Type B pancreatic cell (in vitro differentiated cells): ENCODE measurements around the gene DMAC2. TPM values are rescaled to one million over a fixed set of nuclear protein-coding genes. Genes with fewer than 3 reads are reported as not detected.
"Not testable (repeated sequence)": the region's sequence is repeated elsewhere in the genome, so short reads cannot be mapped to it uniquely, and the experiment has no call there.

Experiments
- DNase-seq: peaks from one replicate; pipeline ENCODE4 v3.0.0; 2021; ENCODE audit warnings: mixed read lengths; ENCODE audit not compliant: unreplicated experiment; ENCODE audit errors: extremely low spot score
- H3K27ac Mint-ChIP-seq: 2 replicates; pipeline ENCODE4 v1.8.0; 2021; ENCODE audit warnings: mild to moderate bottlenecking, mixed read lengths
- H3K27me3 Mint-ChIP-seq: 2 replicates; pipeline ENCODE4 v1.8.0; 2021; ENCODE audit warnings: mixed read lengths
- H3K36me3 Mint-ChIP-seq: 2 replicates; pipeline ENCODE4 v1.8.0; 2021; ENCODE audit warnings: mixed read lengths
- H3K4me1 Mint-ChIP-seq: one replicate; pipeline ENCODE4 v1.8.0; 2021; ENCODE audit warnings: mixed read lengths; ENCODE audit not compliant: unreplicated experiment
- H3K4me3 Mint-ChIP-seq: 2 replicates; pipeline ENCODE4 v1.8.0; 2021; ENCODE audit warnings: mild to moderate bottlenecking, mixed read lengths
- H3K9me3 Mint-ChIP-seq: 2 replicates; pipeline ENCODE4 v1.8.0; 2021; ENCODE audit warnings: mixed read lengths
- CTCF ChIP-seq: fragments of 200-600 bp; sonication (generic); conservative IDR thresholded peaks from 2 replicates; pipeline ENCODE4 v1.5.0; 2021; ENCODE audit warnings: antibody characterized with exemption, mild to moderate bottlenecking
- total RNA-seq: library from RNA; stranded (reverse); gene quantifications from 2 replicates; pipeline ENCODE4 v1.2.1, GENCODE V29; 2021; ENCODE audit warnings: low replicate concordance

Gene DMAC2
- total RNA-seq, 1 donor from 2014 or later: 57.4 TPM

GRCh38 chr19:41411100-41411967 is 28.4 kb downstream of the DMAC2 start:
- H3K27ac Mint-ChIP-seq: no peak overlapping the region
- no peak for TF ChIP-seq CTCF
- H3K36me3 Mint-ChIP-seq: no peaks in the 10 kb centered on the region
- no peak for DNase-seq
- no peaks in the 10 kb centered on the region for H3K27me3 Mint-ChIP-seq
- no peaks in the 10 kb centered on the region for H3K9me3 Mint-ChIP-seq
- no peak overlapping the region for H3K4me3 Mint-ChIP-seq
- peaks cover 17% of the 10 kb centered on the region for H3K4me1 Mint-ChIP-seq

GRCh38 chr19:41410336-41411054 is 29.2 kb downstream of the DMAC2 start:
- peaks cover 17% of the 10 kb centered on the region for H3K4me1 Mint-ChIP-seq
- TF ChIP-seq CTCF: no peak
- peak overlapping the region; percentile 50 for H3K27ac Mint-ChIP-seq

GRCh38 chr19:41409288-41409687 is 30.4 kb downstream of the DMAC2 start:
- Mint-ChIP-seq H3K9me3 (no peaks in the 10 kb centered on the region), H3K27me3 (no peaks in the 10 kb centered on the region), H3K4me1 (peaks cover 17% of the 10 kb centered on the region), H3K36me3 (no peaks in the 10 kb centered on the region), H3K27ac (peak overlapping the region; percentile 88), H3K4me3 (peak overlapping the region; percentile 6)
- TF ChIP-seq CTCF: no peak
- no peak for DNase-seq

More at GRCh38 chr19:41410336-41411054, 29.2 kb downstream of the DMAC2 start:
- no peaks in the 10 kb centered on the region for H3K9me3 Mint-ChIP-seq
- H3K36me3 Mint-ChIP-seq: no peaks in the 10 kb centered on the region
- H3K27me3 Mint-ChIP-seq: no peaks in the 10 kb centered on the region
- no peak overlapping the region for H3K4me3 Mint-ChIP-seq
- DNase-seq: no peak

GRCh38 chr19:41408846-41409245 is 30.9 kb downstream of the DMAC2 start:
- not testable (repeated sequence) for H3K9me3 Mint-ChIP-seq, DNase-seq, H3K4me3 Mint-ChIP-seq, H3K36me3 Mint-ChIP-seq, H3K27me3 Mint-ChIP-seq
- H3K4me1 Mint-ChIP-seq: peaks cover 17% of the 10 kb centered on the region
- peak overlapping the region; percentile 88 for H3K27ac Mint-ChIP-seq

- Mint-ChIP-seq H3K36me3 (no peaks in the 10 kb centered on the region), H3K9me3 (no peaks in the 10 kb centered on the region), H3K4me3 (no peak overlapping the region), H3K4me1 (peaks cover 17% of the 10 kb centered on the region), H3K27ac (no peak overlapping the region), H3K27me3 (no peaks in the 10 kb centered on the region)
- DNase-seq: no peak
- no peak for TF ChIP-seq CTCF
Observed at GRCh38 chr19:41408256-41408655, 31.5 kb downstream of the DMAC2 start.

GRCh38 chr19:41407271-41407670 is 32.4 kb downstream of the DMAC2 start:
- Mint-ChIP-seq H3K27me3 (no peaks in the 10 kb centered on the region), H3K4me1 (peaks cover 17% of the 10 kb centered on the region), H3K27ac (peak overlapping the region; percentile 85), H3K9me3 (no peaks in the 10 kb centered on the region), H3K36me3 (no peaks in the 10 kb centered on the region), H3K4me3 (no peak overlapping the region)
- DNase-seq: no peak
- TF ChIP-seq CTCF: no peak
